Nephron (organoid): Measurements from ENCODE around the gene TBC1D20.
A peak's percentile ranks its signal among the peaks of the same experiment; 100 is the strongest.
"Not testable (repeated sequence)": the region's sequence is repeated elsewhere in the genome, so short reads cannot be mapped to it uniquely, and the experiment has no call there.

Experiments used
- H3K27ac Mint-ChIP-seq, 3 experiments: 2 replicates each; pipeline ENCODE4 v1.8.0; 2020; ENCODE audit warnings: mixed read lengths in 3 of 3, mild to moderate bottlenecking in 2 of 3, moderate library complexity in 1 of 3
- H3K27me3 Mint-ChIP-seq: 2 replicates; pipeline ENCODE4 v1.8.0; 2021; ENCODE audit warnings: low read depth, mild to moderate bottlenecking, moderate library complexity, mixed read lengths
- H3K36me3 Mint-ChIP-seq: 2 replicates; pipeline ENCODE4 v1.8.0; 2020; ENCODE audit warnings: low read depth, mixed read lengths
- H3K4me1 Mint-ChIP-seq: 2 replicates; pipeline ENCODE4 v1.8.0; 2020; ENCODE audit warnings: mixed read lengths
- H3K4me3 Mint-ChIP-seq, 3 experiments: 2 replicates each; pipeline ENCODE4 v1.8.0; 2020; ENCODE audit warnings: mild to moderate bottlenecking in 3 of 3, mixed read lengths in 3 of 3, moderate library complexity in 2 of 3
- H3K9me3 Mint-ChIP-seq: 2 replicates; pipeline ENCODE4 v1.8.0; 2020; ENCODE audit warnings: mixed read lengths
- CTCF ChIP-seq, 3 experiments: fragments of 200-600 bp; sonication (generic); IDR thresholded peaks; one replicate each; pipeline ENCODE4 v1.5.0; 2021; ENCODE audit warnings: antibody characterized with exemption in 3 of 3; ENCODE audit not compliant: unreplicated experiment in 3 of 3

The TBC1D20 gene

GRCh38 chr20:462199-462991 is at the start of gene TBC1D20:
TBC1D20 (minus strand) TSS chr20:462533; CDS start chr20:462405, 128 bp downstream.
- Mint-ChIP-seq H3K36me3 (peaks cover 2% of the 10 kb centered on the region), H3K4me3 (peak within 1 kb of the TSS; percentile 90 to 99 (median 98)), H3K27me3 (peaks cover 7% of the 10 kb centered on the region), H3K4me1 (peaks cover 35% of the 10 kb centered on the region), H3K27ac (peak within 1 kb of the TSS; percentile 84 to 98 (median 92)), H3K9me3 (peaks cover 2% of the 10 kb centered on the region)
- TF ChIP-seq CTCF (IDR thresholded peaks at IDR 0.05; ENCODE audit: unreplicated experiment in 3 of 3) = no peak

- H3K27ac Mint-ChIP-seq, H3K27me3 Mint-ChIP-seq, H3K4me3 Mint-ChIP-seq: not testable (repeated sequence)
Observed at GRCh38 chr20:510328-511057, 48.2 kb upstream of the TBC1D20 start.

GRCh38 chr20:508364-508787 is 46.0 kb upstream of the TBC1D20 start:
- H3K4me3 Mint-ChIP-seq, H3K27me3 Mint-ChIP-seq, H3K9me3 Mint-ChIP-seq: not testable (repeated sequence)
- Mint-ChIP-seq H3K4me1 (peaks cover 39% of the 10 kb centered on the region), H3K36me3 (peaks cover 55% of the 10 kb centered on the region), H3K27ac (peak overlapping the region in 1 of 3 experiments; percentile 35)

More at GRCh38 chr20:510328-511057, 48.2 kb upstream of the TBC1D20 start:
- H3K9me3 Mint-ChIP-seq = not testable (repeated sequence)
- peaks cover 58% of the 10 kb centered on the region for H3K36me3 Mint-ChIP-seq
- peaks cover 45% of the 10 kb centered on the region for H3K4me1 Mint-ChIP-seq

GRCh38 chr20:507761-508332 is 45.5 kb upstream of the TBC1D20 start:
- H3K4me3 Mint-ChIP-seq = no peak overlapping the region
- no peak for TF ChIP-seq CTCF (IDR thresholded peaks at IDR 0.05; ENCODE audit: unreplicated experiment in 3 of 3)
- H3K4me1 Mint-ChIP-seq = peaks cover 39% of the 10 kb centered on the region
- H3K36me3 Mint-ChIP-seq = peaks cover 60% of the 10 kb centered on the region
- no peaks in the 10 kb centered on the region for H3K9me3 Mint-ChIP-seq
- H3K27ac Mint-ChIP-seq = no peak overlapping the region
- no peaks in the 10 kb centered on the region for H3K27me3 Mint-ChIP-seq

- Mint-ChIP-seq H3K27me3 (no peaks in the 10 kb centered on the region), H3K9me3 (no peaks in the 10 kb centered on the region), H3K27ac (peak overlapping the region in 2 of 3 experiments; percentile 22 to 25), H3K4me1 (peaks cover 37% of the 10 kb centered on the region), H3K4me3 (no peak overlapping the region), H3K36me3 (peaks cover 67% of the 10 kb centered on the region)
- TF ChIP-seq CTCF (IDR thresholded peaks at IDR 0.05; ENCODE audit: unreplicated experiment in 3 of 3) = no peak
Observed at GRCh38 chr20:507006-507758, 44.8 kb upstream of the TBC1D20 start.

- H3K4me1 Mint-ChIP-seq = peaks cover 25% of the 10 kb centered on the region
- H3K4me3 Mint-ChIP-seq = no peak overlapping the region
- no peaks in the 10 kb centered on the region for H3K27me3 Mint-ChIP-seq
- no peak for TF ChIP-seq CTCF (IDR thresholded peaks at IDR 0.05; ENCODE audit: unreplicated experiment in 3 of 3)
- no peaks in the 10 kb centered on the region for H3K9me3 Mint-ChIP-seq
- no peak overlapping the region for H3K27ac Mint-ChIP-seq
- H3K36me3 Mint-ChIP-seq = peaks cover 73% of the 10 kb centered on the region
Observed at GRCh38 chr20:504632-505075, 42.3 kb upstream of the TBC1D20 start.
